GM12878 (cell line): Measurements from ENCODE around the gene TPSB2. TPM values are rescaled to one million over a fixed set of nuclear protein-coding genes. Genes with fewer than 3 reads are reported as not detected.

Source experiments
- ATAC-seq: fragments of 200-7000 bp; cut with Tn5 transposase; 3 replicates; pipeline ENCODE4 v1.9.1; 2020; ENCODE audit warnings: mild to moderate bottlenecking, moderate library complexity
- BruUV-seq: library from RNA; stranded (reverse); fragments of 400-500 nt; replicated peaks from 2 replicates; lab custom pipeline; 2021; lab: Mats Ljungman, UMichigan
- CTCF ChIA-PET: fragments of 300-600 bp; sonication (Branson Sonifier 250); formaldehyde crosslinking; extraction: SDS; loops from one replicate; lab custom pipeline; 2021; ENCODE audit warnings: inconsistent platforms; lab: Yijun Ruan, JAX
- POLR2A ChIA-PET: fragments of 350-600 bp; formaldehyde crosslinking; extraction: SDS; loops from one replicate; lab custom pipeline; 2021; ENCODE audit warnings: inconsistent platforms; lab: Charles Lee
- RAD21 ChIA-PET: fragments of 300-600 bp; sonication (Branson Sonifier 250); formaldehyde crosslinking; loops from one replicate; lab custom pipeline; 2023; ENCODE audit warnings: antibody characterized with exemption; ENCODE audit not compliant: unreplicated experiment; lab: Charles Lee
- SMC1A ChIA-PET: fragments of 300-600 bp; sonication (Branson Sonifier 250); formaldehyde crosslinking; loops from one replicate; lab custom pipeline; 2023; ENCODE audit not compliant: unreplicated experiment, uncharacterized antibody; lab: Charles Lee
- DNase-seq: peaks from one replicate; pipeline ENCODE4 v3.0.0-alpha.2; 2011; ENCODE audit warnings: low read depth, low spot score
- FAIRE-seq: peaks from 3 replicates; lab custom pipeline; 2011; peaks lifted over from hg19 to GRCh38; lab: Jason Lieb, UNC
- H2AFZ ChIP-seq: 2 replicates; pipeline ENCODE4 v1.6.0; 2011; ENCODE audit warnings: low read depth, low read length, control low read depth; ENCODE audit not compliant: control insufficient read depth
- H3K27ac ChIP-seq: 2 replicates; pipeline ENCODE4 v1.5.1; 2011; ENCODE audit warnings: control low read depth; ENCODE audit not compliant: control insufficient read depth, insufficient read depth
- H3K27me3 ChIP-seq, 2 experiments: replicated peaks in 1 of 2; 2 replicates each; pipeline versions ENCODE4 v1.6.0 to v1.6.1; 2011; ENCODE audit warnings: low read length in 1 of 2; ENCODE audit not compliant: control insufficient read depth in 2 of 2, insufficient read depth in 2 of 2
- H3K36me3 ChIP-seq, 2 experiments: 2 replicates each; pipeline ENCODE4 v1.5.1; 2011; ENCODE audit warnings: low read length in 1 of 2; ENCODE audit not compliant: control insufficient read depth in 2 of 2, insufficient read depth in 2 of 2
- H3K4me1 ChIP-seq: 2 replicates; pipeline ENCODE4 v1.6.1; 2011; ENCODE audit warnings: mild to moderate bottlenecking, low read length, moderate library complexity, mixed read lengths; ENCODE audit not compliant: control insufficient read depth, insufficient read depth
- H3K4me2 ChIP-seq: 2 replicates; pipeline ENCODE4 v1.6.0; 2011; ENCODE audit warnings: control low read depth; ENCODE audit not compliant: control insufficient read depth, insufficient read depth
- H3K4me3 ChIP-seq: fragments of 200-600 bp; sonication (generic); 2 replicates; pipeline ENCODE4 v1.5.1; 2016
- H3K79me2 ChIP-seq: 2 replicates; pipeline ENCODE4 v1.6.0; 2011; ENCODE audit warnings: low read length; ENCODE audit not compliant: control insufficient read depth, insufficient read depth
- H3K9ac ChIP-seq: 2 replicates; pipeline ENCODE4 v1.8.0; 2011; ENCODE audit warnings: low read length, control low read depth, mixed read lengths; ENCODE audit not compliant: control insufficient read depth, insufficient read depth
- H3K9me3 ChIP-seq: replicated peaks from 3 replicates; pipeline ENCODE4 v1.5.1; 2011; ENCODE audit warnings: mild to moderate bottlenecking, low read length; ENCODE audit not compliant: control insufficient read depth, insufficient read depth
- H4K20me1 ChIP-seq: 2 replicates; pipeline ENCODE4 v1.6.0; 2011; ENCODE audit not compliant: control insufficient read depth, insufficient read depth
- BCL11A ChIP-seq: IDR thresholded peaks from 2 replicates; pipeline ENCODE4 v1.6.1; 2011; ENCODE audit warnings: low read depth, low read length
- EP300 ChIP-seq, 2 experiments: fragments of 150-350 bp in 1 of 2; IDR thresholded peaks; 2 replicates each; pipeline ENCODE4 v1.6.1; 2011 to 2012; ENCODE audit warnings: low read depth in 2 of 2, low read length in 2 of 2, borderline replicate concordance in 1 of 2, improper control_type of control experiment in 1 of 2, inconsistent platforms in 1 of 2; ENCODE audit not compliant: control insufficient read depth in 1 of 2
- IRF4 ChIP-seq: IDR thresholded peaks from 2 replicates; pipeline ENCODE4 v1.6.1; 2011; ENCODE audit warnings: low read depth, low read length
- RBBP5 ChIP-seq: fragments of 200-600 bp; sonication (generic); conservative IDR thresholded peaks from 2 replicates; pipeline ENCODE4 v1.6.1; 2016
- RCOR1 ChIP-seq: conservative IDR thresholded peaks from 2 replicates; pipeline ENCODE4 v1.6.1; 2012; ENCODE audit warnings: low read depth, low read length, improper control_type of control experiment
- ZNF687 ChIP-seq: fragments of 450-650 bp; IDR thresholded peaks from 2 replicates; pipeline ENCODE4 v1.6.1; 2017; ENCODE audit warnings: mild to moderate bottlenecking, moderate library complexity
- WGBS: methylation state at CpG from one replicate; pipeline ENCODE4 v1.1.6; 2016; ENCODE audit warnings: low lambda C conversion rate; ENCODE audit not compliant: insufficient replicate concordance, insufficient coverage; ENCODE audit errors: missing lambda C conversion rate; 5-methylcytosine and 5-hydroxymethylcytosine counted together
- in situ Hi-C: fragments of 300-500 bp; cut with MboI; formaldehyde crosslinking; loops from 9 replicates; pipeline ENCODE4 v1.14.3; 2018; ENCODE audit warnings: mixed read lengths
- intact Hi-C: fragments of 100-400 bp; cut with micrococcal nuclease; formaldehyde crosslinking; loops from one replicate; pipeline ENCODE4 v1.14.2; 2022; ENCODE audit not compliant: unreplicated experiment
- polyA plus RNA-seq, 11 experiments: library from polyadenylated mRNA; depleted of rRNA in 4 of 11; unstranded in 6 of 11; stranded (reverse) in 5 of 11; fragments of >200 nt; fragmentation: Nextera tagmentation in 4 of 11; fragmentation: Illumina TruSeq in 1 of 11; extraction: Ambion mirVana in 4 of 11; extraction: Trizol in 1 of 11; gene quantifications; 1 replicate in 1 of 11; 2 replicates in 10 of 11; pipeline versions ENCODE4 v1.2.1 to v1.2.3, GENCODE V29; 2011 to 2016; ENCODE audit warnings: inconsistent platforms in 2 of 11, missing spikeins in 2 of 11, low read depth in 1 of 11
- total RNA-seq, 4 experiments: library from RNA; depleted of rRNA in 3 of 4; stranded (reverse); fragments of >200 nt in 3 of 4; fragmentation: Illumina TruSeq in 1 of 4; extraction: Trizol in 1 of 4; gene quantifications; 2 replicates each; pipeline versions ENCODE4 v1.2.1 to v1.2.3, GENCODE V29; 2013 to 2021

The TPSB2 gene
- total and polyA plus RNA-seq, 10 of the 15 experiments (the other 5 are each of a cell fraction or from before 2014, with no cell fraction given), result not detected

GRCh38 chr16:1193143-1193824 is 36.7 kb downstream of the TPSB2 start:
- intact Hi-C loops (no loop called here), in situ Hi-C loops (no loop called here)
- Histone ChIP-seq H3K79me2 (no peaks in the 10 kb centered on the region), H3K4me2 (no peak overlapping the region), H4K20me1 (no peaks in the 10 kb centered on the region), H3K4me1 (no peaks in the 10 kb centered on the region), H2AFZ (no peak overlapping the region), H3K4me3 (no peak overlapping the region), H3K27ac (no peak overlapping the region), H3K27me3 (no peaks in the 10 kb centered on the region), H3K9me3 (no peaks in the 10 kb centered on the region), H3K9ac (no peak overlapping the region), H3K36me3 (no peaks in the 10 kb centered on the region)
- ATAC-seq (no peak), DNase-seq (no peak), FAIRE-seq (no peak)
- ChIA-PET SMC1A (no interaction called here), POLR2A (no interaction called here), RAD21 (no interaction called here), CTCF (no interaction called here)
- BruUV-seq, result no TSS peak
- WGBS, result 49% methylated on average over 30 of the region's 30 CpGs
- TF ChIP-seq IRF4 (no peak), RBBP5 (no peak), RCOR1 (no peak), ZNF687 (no peak), BCL11A (no peak), EP300 (IDR thresholded peaks at IDR 0.05; ENCODE audit: borderline replicate concordance in 1 of 2, control insufficient read depth in 1 of 2, low read depth in 2 of 2, low read length in 2 of 2) (no peak)
- TF ChIP-seq, all 136 proteins: peak for 0
